ENCODE data around the gene ODF4.
"Not testable (repeated sequence)": the region's sequence is repeated elsewhere in the genome, so short reads cannot be mapped to it uniquely, and the experiment has no call there.

Gene ODF4

GRCh38 chr17:8365143-8365542 is 25.5 kb downstream of the ODF4 start:
- no peak overlapping the region for H3K4me3 ChIP-seq (ENCODE audit: low read depth, low read length)
- DNase-seq (ENCODE audit: low read depth) = no peak
- TF ChIP-seq, protein P1, sequence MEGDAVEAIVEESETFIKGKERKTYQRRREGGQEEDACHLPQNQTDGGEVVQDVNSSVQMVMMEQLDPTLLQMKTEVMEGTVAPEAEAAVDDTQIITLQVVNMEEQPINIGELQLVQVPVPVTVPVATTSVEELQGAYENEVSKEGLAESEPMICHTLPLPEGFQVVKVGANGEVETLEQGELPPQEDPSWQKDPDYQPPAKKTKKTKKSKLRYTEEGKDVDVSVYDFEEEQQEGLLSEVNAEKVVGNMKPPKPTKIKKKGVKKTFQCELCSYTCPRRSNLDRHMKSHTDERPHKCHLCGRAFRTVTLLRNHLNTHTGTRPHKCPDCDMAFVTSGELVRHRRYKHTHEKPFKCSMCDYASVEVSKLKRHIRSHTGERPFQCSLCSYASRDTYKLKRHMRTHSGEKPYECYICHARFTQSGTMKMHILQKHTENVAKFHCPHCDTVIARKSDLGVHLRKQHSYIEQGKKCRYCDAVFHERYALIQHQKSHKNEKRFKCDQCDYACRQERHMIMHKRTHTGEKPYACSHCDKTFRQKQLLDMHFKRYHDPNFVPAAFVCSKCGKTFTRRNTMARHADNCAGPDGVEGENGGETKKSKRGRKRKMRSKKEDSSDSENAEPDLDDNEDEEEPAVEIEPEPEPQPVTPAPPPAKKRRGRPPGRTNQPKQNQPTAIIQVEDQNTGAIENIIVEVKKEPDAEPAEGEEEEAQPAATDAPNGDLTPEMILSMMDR (IDR thresholded peaks at IDR 0.05; ENCODE audit: control insufficient read depth, extremely low read depth, insufficient read depth) = no peak

DNA sequence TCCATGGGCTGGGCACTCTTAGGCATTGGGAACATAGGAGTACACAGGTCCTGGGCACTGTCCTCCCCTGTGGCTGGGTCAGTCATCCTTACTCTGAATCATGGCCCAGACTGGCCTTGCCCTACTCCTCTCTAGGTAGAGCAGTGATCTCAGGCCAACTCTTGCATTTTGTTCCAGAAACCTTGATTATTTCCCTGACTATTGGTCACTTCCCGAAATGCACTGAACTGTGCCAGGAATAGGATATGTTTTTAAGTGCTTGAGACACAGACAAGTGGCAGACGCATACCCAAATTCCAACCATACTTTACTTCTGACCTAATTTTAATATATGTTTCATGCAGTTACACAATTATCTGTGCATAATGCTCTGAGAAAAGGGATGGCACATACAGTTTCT is 26.6 kb downstream of the ODF4 start:
- no peak overlapping the region for H3K4me3 ChIP-seq (ENCODE audit: low read depth, low read length)
- no peak for DNase-seq (ENCODE audit: low read depth)
- TF ChIP-seq, protein P1 (IDR thresholded peaks at IDR 0.05; ENCODE audit: control insufficient read depth, extremely low read depth, insufficient read depth) = no peak

- H3K4me3 ChIP-seq (ENCODE audit: low read depth, low read length) = no peak overlapping the region
- TF ChIP-seq, protein P1 (IDR thresholded peaks at IDR 0.05; ENCODE audit: control insufficient read depth, extremely low read depth, insufficient read depth) = no peak
- DNase-seq (ENCODE audit: low read depth) = no peak
These were observed 28.6 kb downstream of the ODF4 start for GRCh38 chr17:8368193-8368592.

DNA sequence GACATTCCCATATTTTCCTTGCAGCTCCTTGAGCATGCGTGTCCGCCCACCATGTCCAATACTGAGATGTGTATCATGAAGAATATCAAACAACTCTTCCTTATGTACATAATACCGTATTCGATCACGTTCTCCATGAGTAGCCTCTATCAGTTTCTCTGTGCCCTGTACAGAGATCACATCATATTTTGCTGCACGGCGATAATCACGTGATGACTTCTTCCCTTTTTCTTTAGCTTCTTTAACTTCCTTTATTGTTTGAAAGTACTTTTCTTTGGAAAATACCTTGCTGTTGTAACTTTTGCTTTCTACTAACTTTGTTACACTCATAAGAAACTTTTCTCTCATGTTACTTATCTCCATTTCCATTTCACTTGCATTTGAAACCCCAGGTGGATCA is 30.3 kb downstream of the ODF4 start:
- H3K4me3 ChIP-seq (ENCODE audit: low read depth, low read length) = no peak overlapping the region
- TF ChIP-seq, protein P1 (IDR thresholded peaks at IDR 0.05; ENCODE audit: control insufficient read depth, extremely low read depth, insufficient read depth) = no peak
- no peak for DNase-seq (ENCODE audit: low read depth)

DNA sequence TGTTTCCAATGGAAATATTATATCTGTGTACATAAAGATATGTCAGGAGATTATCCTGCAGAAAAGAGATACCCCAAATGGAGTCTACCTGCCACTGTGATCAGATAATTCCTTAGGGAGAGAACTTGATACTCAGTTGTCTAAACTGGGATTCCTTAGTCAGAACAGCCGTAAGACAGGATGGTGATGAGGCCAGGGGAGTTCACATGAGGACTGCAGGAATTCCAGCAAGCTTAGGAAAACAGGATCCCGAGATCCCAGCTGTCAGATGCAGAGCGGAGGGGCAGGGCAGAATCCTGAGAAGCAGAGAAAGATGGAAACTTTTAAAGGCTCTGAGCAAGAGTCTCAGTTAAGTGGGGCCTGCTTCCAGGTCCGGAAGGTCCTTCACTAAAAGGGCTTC is 32.1 kb downstream of the ODF4 start:
- DNase-seq (ENCODE audit: low read depth) = no peak
- TF ChIP-seq, protein P1 (IDR thresholded peaks at IDR 0.05; ENCODE audit: control insufficient read depth, extremely low read depth, insufficient read depth) = no peak
- H3K4me3 ChIP-seq (ENCODE audit: low read depth, low read length) = no peak overlapping the region

- H3K4me3 ChIP-seq (ENCODE audit: low read depth, low read length) = no peak overlapping the region
- no peak for DNase-seq (ENCODE audit: low read depth)
- TF ChIP-seq, protein P1 (IDR thresholded peaks at IDR 0.05; ENCODE audit: control insufficient read depth, extremely low read depth, insufficient read depth) = no peak
These were observed 32.8 kb downstream of the ODF4 start for GRCh38 chr17:8372422-8372821.

- DNase-seq (ENCODE audit: low read depth); H3K4me3 ChIP-seq (ENCODE audit: low read depth, low read length): not testable (repeated sequence)
These were observed 34.2 kb downstream of the ODF4 start for GRCh38 chr17:8373856-8374255.
